ENCODE measurements around the gene KIF25. TPM values are rescaled to one million over a fixed set of nuclear protein-coding genes. Genes with fewer than 3 reads are reported as not detected.

KIF25 gene, protein sequence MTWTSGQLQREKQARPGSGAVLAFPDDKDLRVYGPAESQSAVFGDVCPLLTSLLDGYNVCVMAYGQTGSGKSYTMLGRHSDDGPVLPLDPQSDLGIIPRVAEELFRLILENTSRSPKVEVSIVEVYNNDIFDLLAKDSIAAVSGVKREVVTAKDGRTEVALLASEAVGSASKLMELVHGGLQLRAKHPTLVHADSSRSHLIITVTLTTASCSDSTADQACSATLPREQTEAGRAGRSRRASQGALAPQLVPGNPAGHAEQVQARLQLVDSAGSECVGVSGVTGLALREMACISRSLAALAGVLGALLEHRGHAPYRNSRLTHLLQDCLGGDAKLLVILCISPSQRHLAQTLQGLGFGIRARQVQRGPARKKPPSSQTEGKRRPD
- 0.14 and 0.22 TPM in 2 replicates for total RNA-seq

DNA sequence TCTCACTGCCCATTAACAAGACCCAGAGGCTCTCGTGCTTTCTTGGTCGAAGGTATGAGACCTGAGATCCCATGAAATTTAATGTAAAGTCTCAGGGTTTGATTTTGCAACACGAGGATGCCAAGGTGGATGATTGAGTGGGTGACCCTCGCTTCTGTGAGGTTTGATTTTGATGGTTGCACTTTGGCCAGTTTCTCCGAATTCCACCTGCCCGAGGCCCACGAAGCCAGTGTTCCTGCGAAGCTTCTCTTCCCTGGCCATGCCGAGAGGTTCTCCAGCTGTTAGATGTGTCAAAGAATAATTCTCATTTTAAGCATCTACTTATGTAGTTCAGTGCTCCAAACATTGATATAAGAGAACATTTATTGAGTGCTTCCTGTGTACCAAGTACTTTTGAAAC, at the start of gene KIF25:
KIF25 (plus strand) TSS at position 30 of the 400 bp plus-strand sequence. CDS start 31,915 bp downstream, outside the sequence.

DNA sequence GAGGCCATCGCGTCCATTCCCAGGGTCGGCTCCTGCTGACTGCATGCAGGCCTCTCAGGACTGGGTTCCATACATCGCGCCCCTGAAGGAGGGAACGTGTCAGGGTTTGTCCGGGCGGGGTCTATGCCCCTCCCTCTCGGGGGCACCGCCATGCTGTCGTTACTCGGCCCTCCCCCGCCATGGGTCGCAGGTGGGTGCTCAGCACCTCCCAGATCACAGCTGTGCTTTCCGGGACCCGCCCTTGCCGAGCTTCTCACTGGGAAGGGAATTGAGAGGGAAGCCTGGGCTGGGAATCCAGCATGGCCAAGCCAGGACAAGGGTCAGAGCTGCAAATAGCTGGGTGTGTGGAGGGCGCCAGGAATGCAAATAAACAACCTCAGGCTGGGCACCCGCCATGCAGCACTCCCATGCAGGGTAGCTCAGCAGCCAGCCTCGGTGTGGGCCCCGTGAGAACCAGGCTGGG, 81.5 kb downstream of the KIF25 start, which contains the start of gene FRMD1:
FRMD1 (minus strand) TSS at position 270 of the 463 bp plus-strand sequence; CDS start at position 152, 118 bp downstream.

Other genes starting within 250 kb of the KIF25 start
- 95.2 and 98.9 TPM in 2 replicates for gene AFDN, start 170.8 kb upstream of the KIF25 start, total RNA-seq
- gene FRMD1, start 81.5 kb downstream of the KIF25 start, total RNA-seq = not detected in 2 replicates

Data from placental pericyte (primary cell).